ENCODE measurements around the gene LIPT2. TPM values are rescaled to one million over a fixed set of nuclear protein-coding genes. Genes with fewer than 3 reads are reported as not detected.
"Not testable (repeated sequence)": the region's sequence is repeated elsewhere in the genome, so short reads cannot be mapped to it uniquely, and the experiment has no call there.

Gene LIPT2
- 1 to 10 TPM; 4.1 to 6.2 TPM for total RNA-seq
- polyA plus RNA-seq (ENCODE audit: insufficient read length in 2 of 2), result 1 to 10 TPM; 2.3 to 3.0 TPM
- long read RNA-seq, donor 1, partial matches to known transcripts, result 0 of 2 reads
- long read RNA-seq, donor 1, other reads (novel, unspliced or antisense), result 0 of 2 reads
- long read RNA-seq, donor 2, partial matches to known transcripts, result 0 of 1 reads
- long read RNA-seq, donor 2, other reads (novel, unspliced or antisense), result 0 of 1 reads
- long read RNA-seq, donor 3, partial matches to known transcripts, result 0 of 1 reads
- long read RNA-seq, donor 3, other reads (novel, unspliced or antisense), result 0 of 1 reads
- long read RNA-seq, donor 4, partial matches to known transcripts, result 0 of 3 reads
- long read RNA-seq, donor 4, other reads (novel, unspliced or antisense), result 0 of 3 reads

DNA sequence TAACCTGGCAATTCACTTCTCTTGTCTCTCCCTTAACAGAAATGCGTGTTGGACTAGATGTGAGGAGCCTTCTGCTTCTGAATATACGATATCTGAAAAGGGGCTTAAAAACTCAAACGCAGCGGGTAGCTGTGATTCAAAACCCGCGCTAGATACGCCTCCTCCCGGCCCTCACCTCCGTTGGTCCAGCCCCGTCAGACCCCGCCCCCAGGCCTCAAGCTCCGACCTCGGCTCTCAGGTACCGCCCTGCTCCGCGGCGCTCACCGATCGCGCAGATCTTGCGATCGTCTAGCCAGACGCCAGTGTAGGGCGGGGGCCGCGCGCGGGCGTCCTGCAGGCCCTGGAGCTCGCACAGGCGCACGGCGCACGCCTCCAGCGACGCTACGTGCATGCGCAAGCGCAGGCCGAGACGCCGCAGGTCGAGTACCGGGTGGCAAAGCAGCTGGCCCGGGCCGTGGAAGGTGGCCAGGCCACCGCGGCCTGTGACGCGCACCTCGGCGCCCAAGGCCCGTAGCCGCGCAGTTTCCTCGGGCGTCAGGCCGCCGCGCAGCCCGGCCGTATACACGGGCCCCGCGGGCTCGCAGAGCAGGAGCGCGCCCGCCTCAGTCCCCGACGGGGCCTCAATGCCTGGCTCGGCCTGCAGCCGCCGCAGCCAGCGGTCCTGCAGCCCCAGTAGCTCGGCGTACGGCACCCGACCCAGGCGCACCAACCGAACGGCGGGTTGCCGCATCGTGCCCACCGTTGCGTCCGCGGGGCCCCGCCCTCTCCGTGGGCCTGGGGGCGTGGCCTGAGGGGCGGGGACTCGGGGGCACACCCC, at the start of gene LIPT2:
Gene LIPT2 (minus strand): TSS at position 751 of the 817 bp plus-strand sequence. CDS start 21 bp downstream, at position 730.
- Histone ChIP-seq H3K36me3 (ENCODE audit: control insufficient read depth, insufficient read depth, low read length) (no peaks in the 10 kb centered on the region), H3K4me3 (ENCODE audit: low read depth, low read length) (peak within 1 kb of the TSS; percentile 55), H3K9me3 (ENCODE audit: control insufficient read depth, insufficient read depth, low read length) (peaks cover 12% of the 10 kb centered on the region), H3K27ac (ENCODE audit: low read depth, low read length) (peak within 1 kb of the TSS; percentile 79), H3K27me3 (ENCODE audit: control insufficient read depth, insufficient read depth, low read length) (no peaks in the 10 kb centered on the region), H3K4me1 (ENCODE audit: control insufficient read depth, insufficient read depth, low read length) (peaks cover 8% of the 10 kb centered on the region)
- WGBS (ENCODE audit: insufficient coverage), result 0% methylated on average over 92 of the region's 94 CpGs
- peak; percentile 86 to 99 (median 91) for DNase-seq (ENCODE audit: low read depth in 4 of 6, low spot score in 6 of 6)

- WGBS (ENCODE audit: insufficient coverage), result 89% methylated on average over 9 of the region's 10 CpGs
- H3K9me3 ChIP-seq (ENCODE audit: control insufficient read depth, insufficient read depth, low read length), result peaks cover 6% of the 10 kb centered on the region
- H3K36me3 ChIP-seq (ENCODE audit: control insufficient read depth, insufficient read depth, low read length), result no peaks in the 10 kb centered on the region
- no peak overlapping the region for H3K27ac ChIP-seq (ENCODE audit: low read depth, low read length)
- H3K4me3 ChIP-seq (ENCODE audit: low read depth, low read length), result no peak overlapping the region
- no peaks in the 10 kb centered on the region for H3K27me3 ChIP-seq (ENCODE audit: control insufficient read depth, insufficient read depth, low read length)
- H3K4me1 ChIP-seq (ENCODE audit: control insufficient read depth, insufficient read depth, low read length), result no peaks in the 10 kb centered on the region
- no peak for DNase-seq (ENCODE audit: low read depth in 4 of 6, low spot score in 6 of 6)
Observed at GRCh38 chr11:74541466-74541865, 47.9 kb upstream of the LIPT2 start.

DNA sequence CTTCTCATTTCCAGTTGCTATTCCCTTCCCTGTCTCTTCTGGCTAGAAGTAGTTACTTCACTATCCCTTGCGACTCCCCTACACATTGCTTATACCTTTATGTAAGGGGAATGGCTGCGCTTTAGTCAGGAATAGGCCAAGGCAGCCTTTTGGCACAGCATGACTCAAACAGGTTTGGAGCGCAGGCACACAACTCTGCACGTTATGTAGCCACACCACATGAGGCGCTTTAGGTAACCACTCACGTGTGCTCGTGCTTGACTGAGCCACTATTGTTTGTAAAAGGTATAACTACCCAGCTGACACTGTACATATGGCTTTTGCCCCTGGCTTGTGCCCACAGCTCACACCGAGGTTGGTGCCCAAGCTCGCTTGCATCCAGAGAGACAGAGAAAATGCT, 46.7 kb upstream of the LIPT2 start:
- no peak for DNase-seq (ENCODE audit: low read depth in 4 of 6, low spot score in 6 of 6)
- H3K9me3 ChIP-seq (ENCODE audit: control insufficient read depth, insufficient read depth, low read length), result peaks cover 6% of the 10 kb centered on the region
- no peaks in the 10 kb centered on the region for H3K36me3 ChIP-seq (ENCODE audit: control insufficient read depth, insufficient read depth, low read length)
- 99% methylated on average over 7 of the region's 9 CpGs for WGBS (ENCODE audit: insufficient coverage)
- no peaks in the 10 kb centered on the region for H3K4me1 ChIP-seq (ENCODE audit: control insufficient read depth, insufficient read depth, low read length)
- no peak overlapping the region for H3K4me3 ChIP-seq (ENCODE audit: low read depth, low read length)
- no peak overlapping the region for H3K27ac ChIP-seq (ENCODE audit: low read depth, low read length)
- no peaks in the 10 kb centered on the region for H3K27me3 ChIP-seq (ENCODE audit: control insufficient read depth, insufficient read depth, low read length)

- peaks cover 3% of the 10 kb centered on the region for H3K9me3 ChIP-seq (ENCODE audit: control insufficient read depth, insufficient read depth, low read length)
- no peaks in the 10 kb centered on the region for H3K27me3 ChIP-seq (ENCODE audit: control insufficient read depth, insufficient read depth, low read length)
- no peaks in the 10 kb centered on the region for H3K36me3 ChIP-seq (ENCODE audit: control insufficient read depth, insufficient read depth, low read length)
- H3K27ac ChIP-seq (ENCODE audit: low read depth, low read length), result no peak overlapping the region
- peak in 2 of 6 donors; percentile 3 to 5 for DNase-seq (ENCODE audit: low read depth in 4 of 6, low spot score in 6 of 6)
- no peaks in the 10 kb centered on the region for H3K4me1 ChIP-seq (ENCODE audit: control insufficient read depth, insufficient read depth, low read length)
- no peak overlapping the region for H3K4me3 ChIP-seq (ENCODE audit: low read depth, low read length)
Observed at GRCh38 chr11:74538680-74539079, 45.2 kb upstream of the LIPT2 start.

DNA sequence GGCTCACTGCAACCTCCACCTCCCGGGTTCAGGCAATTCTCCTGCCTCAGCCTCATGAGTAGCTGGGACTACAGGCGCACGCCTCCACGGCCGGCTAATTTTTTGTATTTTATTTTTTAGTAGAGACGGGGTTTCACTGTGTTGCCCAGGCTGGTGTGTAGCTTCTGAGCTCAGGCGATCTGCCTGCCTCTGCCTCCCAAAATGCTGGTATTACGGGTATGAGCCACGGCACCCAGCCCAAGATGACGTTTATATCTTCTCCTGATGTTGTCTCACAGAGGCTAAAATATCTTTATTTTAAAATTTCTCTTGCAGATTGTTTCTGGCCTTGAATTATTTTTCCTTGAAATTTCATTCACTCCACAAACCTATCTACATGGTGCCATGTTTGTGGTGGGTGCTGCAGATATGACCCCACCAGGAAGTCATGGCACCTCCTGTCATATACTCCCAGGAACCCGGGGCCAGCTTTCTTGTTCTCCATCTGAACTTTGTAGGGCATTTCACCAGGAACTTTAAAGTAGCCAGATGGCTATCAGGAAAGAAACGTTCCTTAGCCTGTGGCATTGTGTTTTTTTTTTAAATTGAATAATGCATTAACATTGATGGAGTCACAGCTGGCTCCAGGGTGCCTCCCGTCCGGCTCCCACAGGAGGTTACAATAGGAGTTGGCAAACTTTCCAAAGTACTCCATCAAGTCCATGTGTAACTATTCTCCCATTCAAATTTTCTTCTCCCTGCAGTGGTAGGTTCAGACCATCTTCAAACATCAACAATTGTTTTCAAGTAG, 42.0 kb upstream of the LIPT2 start:
- 100% methylated on average over 8 of the region's 14 CpGs for WGBS (ENCODE audit: insufficient coverage)
- H3K36me3 ChIP-seq (ENCODE audit: control insufficient read depth, insufficient read depth, low read length), result no peaks in the 10 kb centered on the region
- H3K27ac ChIP-seq (ENCODE audit: low read depth, low read length), result no peak overlapping the region
- no peak overlapping the region for H3K4me3 ChIP-seq (ENCODE audit: low read depth, low read length)
- no peaks in the 10 kb centered on the region for H3K4me1 ChIP-seq (ENCODE audit: control insufficient read depth, insufficient read depth, low read length)
- peaks cover 3% of the 10 kb centered on the region for H3K9me3 ChIP-seq (ENCODE audit: control insufficient read depth, insufficient read depth, low read length)
- DNase-seq (ENCODE audit: low read depth in 4 of 6, low spot score in 6 of 6), result no peak
- H3K27me3 ChIP-seq (ENCODE audit: control insufficient read depth, insufficient read depth, low read length), result no peaks in the 10 kb centered on the region

DNA sequence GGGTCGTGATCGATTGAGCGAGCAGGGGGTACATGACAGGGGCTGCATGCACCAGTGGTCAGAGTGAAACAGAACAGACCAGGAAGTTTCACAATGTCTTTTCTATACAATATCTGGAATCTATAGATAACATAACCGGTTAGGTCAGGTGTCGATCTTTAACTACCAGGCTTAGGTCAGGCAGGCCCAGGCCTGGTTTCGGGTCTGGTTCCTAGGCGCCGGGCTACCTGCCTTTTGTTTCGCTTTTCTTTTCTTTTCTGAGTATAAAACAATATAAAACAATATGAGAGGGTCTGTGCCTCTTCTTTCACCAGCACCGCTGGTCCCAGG, 41.4 kb upstream of the LIPT2 start:
- H3K4me3 ChIP-seq (ENCODE audit: low read depth, low read length); H3K27me3 ChIP-seq (ENCODE audit: control insufficient read depth, insufficient read depth, low read length); H3K36me3 ChIP-seq (ENCODE audit: control insufficient read depth, insufficient read depth, low read length); DNase-seq (ENCODE audit: low read depth in 4 of 6, low spot score in 6 of 6); H3K27ac ChIP-seq (ENCODE audit: low read depth, low read length); H3K4me1 ChIP-seq (ENCODE audit: control insufficient read depth, insufficient read depth, low read length); H3K9me3 ChIP-seq (ENCODE audit: control insufficient read depth, insufficient read depth, low read length): not testable (repeated sequence)
- WGBS (ENCODE audit: insufficient coverage), result 100% methylated on average over 2 of the region's 10 CpGs

DNA sequence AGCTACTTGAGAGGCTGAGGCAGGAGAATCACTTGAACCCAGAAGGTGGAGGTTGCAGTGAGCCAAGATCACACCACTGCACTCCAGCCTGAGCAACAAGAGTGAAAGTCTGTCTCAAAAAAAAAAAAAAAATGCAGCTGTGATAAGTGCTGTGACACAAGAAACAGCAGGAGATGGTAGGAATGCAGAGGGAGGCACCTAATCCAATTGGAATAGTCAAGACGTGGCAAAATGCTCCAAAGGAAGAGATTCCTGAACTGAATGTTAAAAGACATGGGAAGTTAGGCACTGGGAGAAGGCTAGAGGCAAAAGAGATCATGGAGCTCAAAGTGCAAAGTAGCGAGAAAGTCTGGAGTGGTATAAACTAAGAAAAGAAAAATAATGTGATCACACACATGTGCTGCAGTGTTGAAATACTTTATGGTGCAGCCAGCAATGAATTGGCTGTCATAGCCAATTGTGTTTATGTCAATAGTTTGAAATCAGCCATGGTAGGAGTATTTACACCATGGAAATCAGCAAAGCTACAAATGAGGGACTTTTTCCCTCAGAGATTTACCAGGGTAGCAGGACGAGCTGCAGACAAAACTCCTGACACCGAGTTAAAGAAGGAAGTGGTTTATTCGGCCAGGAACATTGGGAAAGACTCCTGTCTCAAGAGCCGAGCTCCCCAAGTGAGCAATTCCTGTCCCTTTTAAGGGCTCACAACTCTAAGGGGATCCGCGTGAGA, 40.9 kb upstream of the LIPT2 start:
- WGBS (ENCODE audit: insufficient coverage), result 70% methylated on average over 6 of the region's 8 CpGs
- no peak for DNase-seq (ENCODE audit: low read depth in 4 of 6, low spot score in 6 of 6)
- Histone ChIP-seq H3K27ac (ENCODE audit: low read depth, low read length) (no peak overlapping the region), H3K36me3 (ENCODE audit: control insufficient read depth, insufficient read depth, low read length) (no peaks in the 10 kb centered on the region), H3K9me3 (ENCODE audit: control insufficient read depth, insufficient read depth, low read length) (no peaks in the 10 kb centered on the region), H3K4me3 (ENCODE audit: low read depth, low read length) (no peak overlapping the region), H3K27me3 (ENCODE audit: control insufficient read depth, insufficient read depth, low read length) (no peaks in the 10 kb centered on the region), H3K4me1 (ENCODE audit: control insufficient read depth, insufficient read depth, low read length) (no peaks in the 10 kb centered on the region)

GRCh38 chr11:74533421-74533820, 39.9 kb upstream of the LIPT2 start:
- Histone ChIP-seq H3K36me3 (ENCODE audit: control insufficient read depth, insufficient read depth, low read length) (no peaks in the 10 kb centered on the region), H3K9me3 (ENCODE audit: control insufficient read depth, insufficient read depth, low read length) (no peaks in the 10 kb centered on the region), H3K4me3 (ENCODE audit: low read depth, low read length) (no peak overlapping the region), H3K4me1 (ENCODE audit: control insufficient read depth, insufficient read depth, low read length) (no peaks in the 10 kb centered on the region), H3K27ac (ENCODE audit: low read depth, low read length) (no peak overlapping the region), H3K27me3 (ENCODE audit: control insufficient read depth, insufficient read depth, low read length) (no peaks in the 10 kb centered on the region)
- DNase-seq (ENCODE audit: low read depth in 4 of 6, low spot score in 6 of 6), result no peak
- WGBS (ENCODE audit: insufficient coverage), result 72% methylated on average over 7 of the region's 9 CpGs
